Measurements from ENCODE around the gene LY9.
A peak's percentile ranks its signal among the peaks of the same experiment; 100 is the strongest.

Gene LY9

GRCh38 chr1:160799641-160800040 lies 3.7 kb downstream of the LY9 start:
- FAIRE-seq = no peak
- DNase-seq (ENCODE audit: extremely low spot score, insufficient read length, low read depth) = no peak

- FAIRE-seq (peak; percentile 35), DNase-seq (ENCODE audit: extremely low spot score, insufficient read length, low read depth) (no peak)
These were observed 4.2 kb downstream of the LY9 start for GRCh38 chr1:160800142-160800541.

DNA sequence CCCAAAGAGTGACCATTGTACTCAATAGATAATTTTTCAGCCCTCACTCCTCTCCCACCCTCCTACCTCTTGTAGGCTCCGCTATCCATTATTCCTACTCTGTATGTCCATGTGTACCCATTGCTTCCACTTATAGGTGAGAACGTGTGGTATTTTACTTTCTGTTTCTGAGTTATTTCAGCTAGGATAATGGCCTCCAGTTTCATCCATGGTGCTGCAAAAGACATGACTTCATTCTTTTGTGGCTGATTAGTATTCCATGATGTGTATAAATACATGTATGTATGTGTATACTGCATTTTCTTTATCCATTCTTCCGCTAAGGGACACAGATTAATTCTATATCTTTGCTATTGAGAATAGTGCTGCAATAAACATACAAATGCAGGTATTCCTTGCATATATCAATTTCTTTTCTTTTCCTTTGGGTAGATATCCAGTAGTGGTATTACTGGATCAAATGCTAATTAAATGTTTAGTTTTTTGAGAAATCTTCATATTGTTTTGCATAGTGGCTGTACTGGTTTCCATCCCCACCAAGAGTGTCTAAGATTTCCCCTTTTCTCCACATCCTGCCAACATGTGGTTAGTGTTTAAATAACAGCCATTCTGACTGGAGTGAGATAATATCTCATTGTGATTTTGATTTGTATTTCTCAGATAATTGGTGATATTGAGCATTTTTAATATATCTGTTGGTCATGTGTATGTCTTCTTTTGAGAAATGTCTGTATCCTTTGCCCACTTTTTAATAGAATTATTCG lies 4.9 kb downstream of the LY9 start:
- FAIRE-seq (peak; percentile 71), DNase-seq (ENCODE audit: extremely low spot score, insufficient read length, low read depth) (no peak)

DNA sequence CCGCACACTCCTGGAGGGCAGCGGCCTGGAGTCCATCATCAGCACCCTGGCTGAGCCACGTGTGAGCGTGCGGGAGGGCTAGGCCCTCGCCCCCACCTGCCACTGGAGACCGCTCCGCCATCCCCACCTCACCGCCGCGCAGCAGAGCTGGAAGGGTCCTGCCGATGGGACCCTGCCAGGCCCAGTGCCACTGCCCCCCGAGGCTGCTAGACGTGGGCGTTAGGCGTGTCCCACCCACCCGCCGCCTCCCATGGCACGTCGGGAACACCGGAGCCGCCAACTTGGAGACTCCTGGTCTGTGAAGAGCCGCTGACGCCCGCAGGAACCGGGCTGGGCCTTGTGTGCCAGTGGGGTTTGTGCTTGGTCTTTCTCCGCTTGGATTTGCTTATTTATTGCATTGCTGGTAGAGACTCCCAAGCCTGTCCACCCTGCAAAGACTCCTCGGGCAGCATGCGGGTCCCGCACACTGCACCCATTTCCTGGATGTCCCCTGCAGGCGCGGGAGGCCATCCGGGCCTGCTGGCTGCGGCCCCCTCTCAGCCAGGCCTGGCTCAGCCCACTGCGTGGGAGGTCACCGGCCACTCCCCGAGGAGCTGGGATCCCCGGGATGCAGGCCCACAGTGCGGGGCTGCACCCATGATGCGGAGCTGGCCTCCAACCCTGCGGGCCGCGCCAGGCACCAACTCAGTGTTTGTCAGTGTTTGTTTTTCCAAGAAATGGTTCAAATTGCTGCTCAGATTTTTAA lies 6.0 kb downstream of the LY9 start:
- no peak for FAIRE-seq

GRCh38 chr1:160806109-160806665 lies 10.2 kb downstream of the LY9 start:
- peak; percentile 5 for FAIRE-seq
- no peak for DNase-seq (ENCODE audit: extremely low spot score, insufficient read length, low read depth)

More for the DNA sequence above, 6.0 kb downstream of the LY9 start:
- no peak for DNase-seq (ENCODE audit: extremely low spot score, insufficient read length, low read depth)

- DNase-seq (ENCODE audit: extremely low spot score, insufficient read length, low read depth) (no peak), FAIRE-seq (no peak)
These were observed 10.8 kb downstream of the LY9 start for GRCh38 chr1:160806784-160807183.

GRCh38 chr1:160807247-160807646 lies 11.3 kb downstream of the LY9 start:
- no peak for FAIRE-seq
- no peak for DNase-seq (ENCODE audit: extremely low spot score, insufficient read length, low read depth)

DNA sequence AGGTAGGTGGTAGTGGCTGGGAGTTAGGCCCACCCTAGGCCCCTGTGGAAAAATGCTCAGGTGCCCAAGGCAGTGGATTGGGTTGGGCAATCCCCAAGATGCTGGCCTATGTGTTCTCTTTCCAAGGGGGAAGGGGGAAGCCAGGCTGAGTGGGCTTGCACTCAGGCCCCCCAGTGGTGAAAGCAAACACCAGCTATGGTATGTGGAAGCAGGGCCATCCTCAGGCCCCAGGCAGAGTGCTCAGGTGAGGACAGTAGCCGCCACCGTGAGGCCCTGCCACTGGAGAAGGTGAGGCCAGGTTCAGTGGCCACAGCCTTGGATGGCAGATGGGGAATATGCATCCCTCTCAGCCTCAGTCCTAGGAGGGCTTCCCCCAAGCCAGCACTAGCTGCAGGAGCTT lies 11.8 kb downstream of the LY9 start:
- FAIRE-seq (no peak), DNase-seq (ENCODE audit: extremely low spot score, insufficient read length, low read depth) (no peak)

DNA sequence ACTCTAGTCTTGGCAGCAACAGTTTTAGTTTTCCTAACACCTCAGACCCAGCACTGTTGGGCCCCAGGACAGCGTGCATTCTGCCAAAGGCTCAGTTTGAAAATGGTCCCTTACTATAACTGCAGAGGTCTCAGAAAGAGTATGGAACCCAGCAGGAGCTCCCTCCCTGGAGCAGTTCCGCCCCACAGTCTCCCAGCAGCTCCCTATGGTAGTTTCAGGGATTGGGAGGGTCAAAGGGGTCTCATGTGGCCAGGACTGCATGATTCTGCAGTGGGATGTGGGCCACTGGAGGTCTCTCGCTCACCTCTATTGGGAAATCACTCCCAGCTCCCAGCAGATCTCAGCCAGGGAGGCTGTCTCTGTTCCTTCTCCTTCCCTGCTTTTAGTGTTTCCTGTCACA lies 12.3 kb downstream of the LY9 start:
- DNase-seq (ENCODE audit: extremely low spot score, insufficient read length, low read depth) (no peak), FAIRE-seq (no peak)

DNA sequence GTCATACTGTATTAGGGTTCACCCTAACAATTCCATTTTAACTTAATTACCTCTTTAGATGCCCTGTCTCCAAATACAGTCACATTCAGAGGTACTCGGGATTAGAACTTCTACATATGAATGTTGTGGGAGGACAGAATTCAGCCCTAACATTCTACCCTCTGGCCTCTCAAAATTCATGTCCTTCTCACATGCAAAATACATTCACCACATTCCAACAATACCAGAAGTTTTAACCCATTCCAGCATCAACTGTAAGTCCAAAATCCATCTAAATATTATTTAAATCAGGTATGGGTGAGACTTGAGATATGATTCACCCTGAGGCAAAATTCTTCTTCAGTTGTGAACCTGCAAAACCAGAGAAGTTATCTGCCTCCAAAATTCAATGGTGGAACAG lies 14.5 kb downstream of the LY9 start:
- no peak for FAIRE-seq
- DNase-seq (ENCODE audit: extremely low spot score, insufficient read length, low read depth) = no peak

DNA sequence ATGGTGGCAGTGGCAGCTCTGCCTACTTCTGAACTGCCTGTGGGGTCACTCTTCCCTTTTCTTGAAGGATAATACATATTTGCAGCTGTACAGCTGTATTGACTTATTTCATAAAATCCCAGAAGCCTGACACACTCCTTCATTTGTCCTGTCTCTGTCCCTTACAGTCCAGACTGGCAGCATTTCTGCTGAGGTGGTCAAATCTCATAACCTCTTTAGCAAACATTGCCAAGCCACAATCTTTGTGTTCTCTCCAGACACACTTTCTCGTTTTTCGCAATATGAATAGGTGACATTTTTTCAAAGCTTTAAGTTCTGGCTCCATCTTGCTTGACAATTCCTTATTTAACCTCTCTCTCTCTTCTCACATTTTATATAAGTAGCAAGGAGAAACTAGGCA lies 15.2 kb downstream of the LY9 start:
- DNase-seq (ENCODE audit: extremely low spot score, insufficient read length, low read depth) (no peak), FAIRE-seq (no peak)

GRCh38 chr1:160813215-160813614 lies 17.2 kb downstream of the LY9 start:
- FAIRE-seq = peak; percentile 24
- DNase-seq (ENCODE audit: extremely low spot score, insufficient read length, low read depth) = no peak

DNA sequence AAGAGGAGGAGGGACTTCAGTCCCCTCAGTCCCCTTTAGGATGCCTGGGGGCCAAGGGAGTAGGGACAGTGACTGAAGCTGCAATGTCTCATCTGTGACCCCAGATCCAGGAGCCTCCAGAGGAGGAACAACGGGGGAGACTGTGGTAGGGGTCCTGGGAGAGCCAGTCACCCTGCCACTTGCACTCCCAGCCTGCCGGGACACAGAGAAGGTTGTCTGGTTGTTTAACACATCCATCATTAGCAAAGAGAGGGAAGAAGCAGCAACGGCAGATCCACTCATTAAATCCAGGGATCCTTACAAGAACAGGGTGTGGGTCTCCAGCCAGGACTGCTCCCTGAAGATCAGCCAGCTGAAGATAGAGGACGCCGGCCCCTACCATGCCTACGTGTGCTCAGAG lies 18.3 kb downstream of the LY9 start:
- no peak for FAIRE-seq
- no peak for DNase-seq (ENCODE audit: extremely low spot score, insufficient read length, low read depth)

DNA sequence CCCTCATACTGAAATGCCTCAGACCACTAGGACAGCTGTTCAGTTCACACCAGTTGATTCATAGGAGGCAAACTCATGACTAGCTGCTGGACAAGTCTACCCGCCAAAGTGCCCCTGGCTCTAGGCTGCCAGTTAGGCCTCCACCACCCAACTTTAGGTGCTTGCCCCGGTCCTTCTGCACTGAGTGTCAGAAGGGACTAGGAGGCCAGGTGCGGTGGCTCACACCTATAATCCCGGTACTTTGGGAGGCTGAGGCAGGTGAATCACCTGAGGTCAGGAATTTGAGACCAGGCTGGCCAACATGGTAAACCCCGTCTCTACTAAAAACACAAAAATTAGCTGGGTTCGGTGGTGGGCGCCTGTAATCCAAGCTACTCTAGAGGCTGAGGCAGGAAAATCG lies 18.9 kb downstream of the LY9 start:
- no peak for FAIRE-seq
- no peak for DNase-seq (ENCODE audit: extremely low spot score, insufficient read length, low read depth)

GRCh38 chr1:160818207-160818937 lies 22.4 kb downstream of the LY9 start:
- DNase-seq (ENCODE audit: extremely low spot score, insufficient read length, low read depth) = no peak
- no peak for FAIRE-seq

DNA sequence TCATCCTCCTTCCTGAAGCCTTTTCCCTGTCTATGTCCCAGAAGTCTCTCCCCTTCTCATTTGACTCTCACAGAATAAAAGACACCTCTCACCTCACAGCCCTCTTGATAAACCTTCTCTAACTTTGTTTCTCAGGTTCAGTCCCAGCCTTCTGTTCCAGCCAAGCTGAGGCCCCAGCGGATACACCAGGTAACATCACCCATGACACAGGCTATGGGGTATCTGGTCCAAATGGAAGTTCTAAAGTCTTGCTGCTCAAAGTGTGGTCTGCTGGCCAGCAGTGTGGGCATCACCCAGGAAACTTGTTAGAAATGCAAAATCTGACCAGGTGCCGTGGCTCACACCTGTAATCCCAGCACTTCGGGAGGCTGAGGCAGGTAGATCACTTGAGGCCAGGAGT lies 23.2 kb downstream of the LY9 start:
- no peak for DNase-seq (ENCODE audit: extremely low spot score, insufficient read length, low read depth)
- FAIRE-seq = no peak

GRCh38 chr1:160821627-160822026 lies 25.7 kb downstream of the LY9 start:
- no peak for DNase-seq (ENCODE audit: extremely low spot score, insufficient read length, low read depth)
- no peak for FAIRE-seq

DNA sequence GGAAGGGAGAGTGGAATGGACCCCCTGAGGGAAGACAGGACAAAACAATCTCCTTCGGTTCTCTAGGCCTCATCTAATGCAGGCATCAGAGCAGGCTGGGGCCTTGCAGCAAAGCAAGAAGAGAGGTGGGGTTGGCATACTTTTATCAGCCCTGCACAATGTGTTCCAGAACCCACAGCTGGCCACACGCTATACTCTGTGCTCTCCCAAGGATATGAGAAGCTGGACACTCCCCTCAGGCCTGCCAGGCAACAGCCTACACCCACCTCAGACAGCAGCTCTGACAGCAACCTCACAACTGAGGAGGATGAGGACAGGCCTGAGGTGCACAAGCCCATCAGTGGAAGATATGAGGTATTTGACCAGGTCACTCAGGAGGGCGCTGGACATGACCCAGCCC lies 27.3 kb downstream of the LY9 start:
- FAIRE-seq (no peak), DNase-seq (ENCODE audit: extremely low spot score, insufficient read length, low read depth) (no peak)

- DNase-seq (ENCODE audit: extremely low spot score, insufficient read length, low read depth) (no peak), FAIRE-seq (no peak)
These were observed 30.6 kb downstream of the LY9 start for GRCh38 chr1:160826546-160826945.

DNA sequence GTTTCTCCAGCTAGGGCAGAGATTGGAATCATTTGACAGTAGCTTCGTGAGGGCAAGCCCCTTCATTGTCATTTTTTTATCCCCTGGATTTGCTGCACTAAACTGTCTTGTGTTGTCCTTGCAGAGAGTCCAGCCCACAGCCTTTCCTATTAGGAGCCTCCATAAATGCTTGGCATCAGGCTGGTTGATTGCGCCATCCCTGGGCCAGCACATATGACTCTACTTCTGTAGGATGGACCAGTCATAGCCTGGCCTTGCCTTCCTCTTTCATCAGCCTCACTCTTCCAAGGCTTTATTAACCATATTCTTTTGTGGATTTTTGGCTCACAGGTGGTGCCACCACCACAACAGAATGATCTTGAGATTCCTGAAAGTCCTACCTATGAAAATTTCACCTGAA lies 31.4 kb downstream of the LY9 start:
- DNase-seq (ENCODE audit: extremely low spot score, insufficient read length, low read depth) (no peak), FAIRE-seq (no peak)

DNA sequence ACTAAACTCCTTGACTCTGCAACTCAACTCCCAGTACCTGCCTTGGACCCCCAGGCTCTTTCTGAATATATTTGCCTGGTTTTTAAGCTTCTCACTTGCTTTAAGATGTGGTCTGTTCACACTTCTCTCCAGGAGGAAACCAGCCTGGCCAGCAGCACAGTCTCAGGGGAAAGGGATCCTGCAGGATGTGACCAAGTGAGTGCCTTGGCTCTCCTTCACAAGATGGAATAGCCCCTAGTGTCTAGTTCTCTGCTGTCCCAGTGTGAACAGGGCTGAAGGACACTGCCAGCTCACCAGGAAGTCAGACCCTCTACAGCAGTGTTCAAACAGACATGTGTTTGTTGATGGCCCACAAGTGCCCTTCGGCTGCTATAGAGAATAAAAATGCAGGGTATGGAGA lies 33.8 kb downstream of the LY9 start:
- no peak for FAIRE-seq

More for the DNA sequence above, 33.8 kb downstream of the LY9 start:
- DNase-seq (ENCODE audit: extremely low spot score, insufficient read length, low read depth) = no peak
